ENCODE data around the gene GID4. TPM values are rescaled to one million over a fixed set of nuclear protein-coding genes. Genes with fewer than 3 reads are reported as not detected.

The GID4 gene
- total and polyA plus RNA-seq, 2 of the 13 experiments (the other 11 are each of a cell fraction or from before 2014, with no cell fraction given): 4.3 to 6.1 TPM

DNA sequence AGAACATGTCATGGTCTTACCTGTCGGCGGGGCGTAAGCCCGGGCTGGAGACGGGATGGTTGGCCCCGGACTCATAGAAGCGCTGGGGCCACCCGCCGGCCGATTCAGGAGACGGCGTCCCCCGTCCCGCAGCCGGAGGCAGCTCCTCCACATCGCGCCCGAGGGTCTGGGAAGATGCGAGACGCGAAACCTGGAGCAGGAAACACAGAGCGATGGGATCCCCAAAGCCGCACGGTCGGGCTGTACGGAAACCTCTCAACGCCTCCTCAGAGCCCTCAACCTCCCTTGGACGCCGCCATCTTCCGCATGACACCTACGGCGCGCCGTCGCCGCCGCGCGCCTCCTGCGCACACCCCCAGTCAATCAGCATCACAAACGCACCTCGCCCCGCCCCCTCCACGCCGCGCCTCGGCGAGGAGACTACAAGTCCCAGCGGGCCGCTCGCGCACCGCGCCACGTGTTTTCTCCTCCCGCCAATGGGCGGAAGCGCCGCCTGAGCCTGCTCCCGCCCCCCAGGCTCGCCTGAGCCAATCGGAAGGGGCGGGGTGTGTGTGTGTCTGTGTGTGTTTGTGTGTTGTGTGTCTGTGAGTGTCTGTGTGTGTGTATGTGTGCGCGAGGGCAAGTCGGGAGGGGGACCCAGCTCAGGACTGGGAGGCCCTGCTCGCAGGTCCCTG, at the start of gene GID4, which contains the start of gene ATPAF2 (continued):
- TF ChIP-seq, protein P1, sequence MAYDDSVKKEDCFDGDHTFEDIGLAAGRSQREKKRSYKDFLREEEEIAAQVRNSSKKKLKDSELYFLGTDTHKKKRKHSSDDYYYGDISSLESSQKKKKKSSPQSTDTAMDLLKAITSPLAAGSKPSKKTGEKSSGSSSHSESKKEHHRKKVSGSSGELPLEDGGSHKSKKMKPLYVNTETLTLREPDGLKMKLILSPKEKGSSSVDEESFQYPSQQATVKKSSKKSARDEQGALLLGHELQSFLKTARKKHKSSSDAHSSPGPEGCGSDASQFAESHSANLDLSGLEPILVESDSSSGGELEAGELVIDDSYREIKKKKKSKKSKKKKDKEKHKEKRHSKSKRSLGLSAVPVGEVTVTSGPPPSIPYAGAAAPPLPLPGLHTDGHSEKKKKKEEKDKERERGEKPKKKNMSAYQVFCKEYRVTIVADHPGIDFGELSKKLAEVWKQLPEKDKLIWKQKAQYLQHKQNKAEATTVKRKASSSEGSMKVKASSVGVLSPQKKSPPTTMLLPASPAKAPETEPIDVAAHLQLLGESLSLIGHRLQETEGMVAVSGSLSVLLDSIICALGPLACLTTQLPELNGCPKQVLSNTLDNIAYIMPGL (CRISPR knock-in tag; IDR thresholded peaks at IDR 0.05; ENCODE audit: borderline replicate concordance in 1 of 2, low read depth in 1 of 2): peak; percentile 47 to 55; a peak in 2 of 4 replicates
- no peak for TF ChIP-seq ZNF7 (CRISPR knock-in tag; IDR thresholded peaks at IDR 0.05)
- TF ChIP-seq ZNF562 (CRISPR knock-in tag; IDR thresholded peaks at IDR 0.05; ENCODE audit: borderline replicate concordance): no peak
- TF ChIP-seq SALL1 (CRISPR knock-in tag; IDR thresholded peaks at IDR 0.05): peak; percentile 75
- TF ChIP-seq, protein P2, sequence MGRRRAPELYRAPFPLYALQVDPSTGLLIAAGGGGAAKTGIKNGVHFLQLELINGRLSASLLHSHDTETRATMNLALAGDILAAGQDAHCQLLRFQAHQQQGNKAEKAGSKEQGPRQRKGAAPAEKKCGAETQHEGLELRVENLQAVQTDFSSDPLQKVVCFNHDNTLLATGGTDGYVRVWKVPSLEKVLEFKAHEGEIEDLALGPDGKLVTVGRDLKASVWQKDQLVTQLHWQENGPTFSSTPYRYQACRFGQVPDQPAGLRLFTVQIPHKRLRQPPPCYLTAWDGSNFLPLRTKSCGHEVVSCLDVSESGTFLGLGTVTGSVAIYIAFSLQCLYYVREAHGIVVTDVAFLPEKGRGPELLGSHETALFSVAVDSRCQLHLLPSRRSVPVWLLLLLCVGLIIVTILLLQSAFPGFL (CRISPR knock-in tag; IDR thresholded peaks at IDR 0.05): no peak
- TF ChIP-seq RBM39 (IDR thresholded peaks at IDR 0.05; ENCODE audit: low read depth, low read length, poor library complexity, severe bottlenecking): no peak
- TF ChIP-seq ZNF709 (CRISPR knock-in tag; IDR thresholded peaks at IDR 0.05): no peak
- peak; percentile 53 for TF ChIP-seq KDM3A (CRISPR knock-in tag; IDR thresholded peaks at IDR 0.05; ENCODE audit: low read depth)
- no peak for TF ChIP-seq SIX4 (CRISPR knock-in tag; IDR thresholded peaks at IDR 0.05)
- peak; percentile 42; the same call in 1 of the 2 replicates for TF ChIP-seq NCOR1 (IDR thresholded peaks at IDR 0.05; ENCODE audit: borderline replicate concordance, low read length)
- TF ChIP-seq, protein P3, sequence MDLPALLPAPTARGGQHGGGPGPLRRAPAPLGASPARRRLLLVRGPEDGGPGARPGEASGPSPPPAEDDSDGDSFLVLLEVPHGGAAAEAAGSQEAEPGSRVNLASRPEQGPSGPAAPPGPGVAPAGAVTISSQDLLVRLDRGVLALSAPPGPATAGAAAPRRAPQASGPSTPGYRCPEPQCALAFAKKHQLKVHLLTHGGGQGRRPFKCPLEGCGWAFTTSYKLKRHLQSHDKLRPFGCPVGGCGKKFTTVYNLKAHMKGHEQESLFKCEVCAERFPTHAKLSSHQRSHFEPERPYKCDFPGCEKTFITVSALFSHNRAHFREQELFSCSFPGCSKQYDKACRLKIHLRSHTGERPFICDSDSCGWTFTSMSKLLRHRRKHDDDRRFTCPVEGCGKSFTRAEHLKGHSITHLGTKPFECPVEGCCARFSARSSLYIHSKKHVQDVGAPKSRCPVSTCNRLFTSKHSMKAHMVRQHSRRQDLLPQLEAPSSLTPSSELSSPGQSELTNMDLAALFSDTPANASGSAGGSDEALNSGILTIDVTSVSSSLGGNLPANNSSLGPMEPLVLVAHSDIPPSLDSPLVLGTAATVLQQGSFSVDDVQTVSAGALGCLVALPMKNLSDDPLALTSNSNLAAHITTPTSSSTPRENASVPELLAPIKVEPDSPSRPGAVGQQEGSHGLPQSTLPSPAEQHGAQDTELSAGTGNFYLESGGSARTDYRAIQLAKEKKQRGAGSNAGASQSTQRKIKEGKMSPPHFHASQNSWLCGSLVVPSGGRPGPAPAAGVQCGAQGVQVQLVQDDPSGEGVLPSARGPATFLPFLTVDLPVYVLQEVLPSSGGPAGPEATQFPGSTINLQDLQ (CRISPR knock-in tag; IDR thresholded peaks at IDR 0.05): no peak
- TF ChIP-seq, protein P4, sequence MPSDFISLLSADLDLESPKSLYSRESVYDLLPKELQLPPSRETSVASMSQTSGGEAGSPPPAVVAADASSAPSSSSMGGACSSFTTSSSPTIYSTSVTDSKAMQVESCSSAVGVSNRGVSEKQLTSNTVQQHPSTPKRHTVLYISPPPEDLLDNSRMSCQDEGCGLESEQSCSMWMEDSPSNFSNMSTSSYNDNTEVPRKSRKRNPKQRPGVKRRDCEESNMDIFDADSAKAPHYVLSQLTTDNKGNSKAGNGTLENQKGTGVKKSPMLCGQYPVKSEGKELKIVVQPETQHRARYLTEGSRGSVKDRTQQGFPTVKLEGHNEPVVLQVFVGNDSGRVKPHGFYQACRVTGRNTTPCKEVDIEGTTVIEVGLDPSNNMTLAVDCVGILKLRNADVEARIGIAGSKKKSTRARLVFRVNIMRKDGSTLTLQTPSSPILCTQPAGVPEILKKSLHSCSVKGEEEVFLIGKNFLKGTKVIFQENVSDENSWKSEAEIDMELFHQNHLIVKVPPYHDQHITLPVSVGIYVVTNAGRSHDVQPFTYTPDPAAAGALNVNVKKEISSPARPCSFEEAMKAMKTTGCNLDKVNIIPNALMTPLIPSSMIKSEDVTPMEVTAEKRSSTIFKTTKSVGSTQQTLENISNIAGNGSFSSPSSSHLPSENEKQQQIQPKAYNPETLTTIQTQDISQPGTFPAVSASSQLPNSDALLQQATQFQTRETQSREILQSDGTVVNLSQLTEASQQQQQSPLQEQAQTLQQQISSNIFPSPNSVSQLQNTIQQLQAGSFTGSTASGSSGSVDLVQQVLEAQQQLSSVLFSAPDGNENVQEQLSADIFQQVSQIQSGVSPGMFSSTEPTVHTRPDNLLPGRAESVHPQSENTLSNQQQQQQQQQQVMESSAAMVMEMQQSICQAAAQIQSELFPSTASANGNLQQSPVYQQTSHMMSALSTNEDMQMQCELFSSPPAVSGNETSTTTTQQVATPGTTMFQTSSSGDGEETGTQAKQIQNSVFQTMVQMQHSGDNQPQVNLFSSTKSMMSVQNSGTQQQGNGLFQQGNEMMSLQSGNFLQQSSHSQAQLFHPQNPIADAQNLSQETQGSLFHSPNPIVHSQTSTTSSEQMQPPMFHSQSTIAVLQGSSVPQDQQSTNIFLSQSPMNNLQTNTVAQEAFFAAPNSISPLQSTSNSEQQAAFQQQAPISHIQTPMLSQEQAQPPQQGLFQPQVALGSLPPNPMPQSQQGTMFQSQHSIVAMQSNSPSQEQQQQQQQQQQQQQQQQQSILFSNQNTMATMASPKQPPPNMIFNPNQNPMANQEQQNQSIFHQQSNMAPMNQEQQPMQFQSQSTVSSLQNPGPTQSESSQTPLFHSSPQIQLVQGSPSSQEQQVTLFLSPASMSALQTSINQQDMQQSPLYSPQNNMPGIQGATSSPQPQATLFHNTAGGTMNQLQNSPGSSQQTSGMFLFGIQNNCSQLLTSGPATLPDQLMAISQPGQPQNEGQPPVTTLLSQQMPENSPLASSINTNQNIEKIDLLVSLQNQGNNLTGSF (CRISPR knock-in tag; IDR thresholded peaks at IDR 0.05): no peak
- TF ChIP-seq, protein P5, sequence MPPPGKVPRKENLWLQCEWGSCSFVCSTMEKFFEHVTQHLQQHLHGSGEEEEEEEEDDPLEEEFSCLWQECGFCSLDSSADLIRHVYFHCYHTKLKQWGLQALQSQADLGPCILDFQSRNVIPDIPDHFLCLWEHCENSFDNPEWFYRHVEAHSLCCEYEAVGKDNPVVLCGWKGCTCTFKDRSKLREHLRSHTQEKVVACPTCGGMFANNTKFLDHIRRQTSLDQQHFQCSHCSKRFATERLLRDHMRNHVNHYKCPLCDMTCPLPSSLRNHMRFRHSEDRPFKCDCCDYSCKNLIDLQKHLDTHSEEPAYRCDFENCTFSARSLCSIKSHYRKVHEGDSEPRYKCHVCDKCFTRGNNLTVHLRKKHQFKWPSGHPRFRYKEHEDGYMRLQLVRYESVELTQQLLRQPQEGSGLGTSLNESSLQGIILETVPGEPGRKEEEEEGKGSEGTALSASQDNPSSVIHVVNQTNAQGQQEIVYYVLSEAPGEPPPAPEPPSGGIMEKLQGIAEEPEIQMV (CRISPR knock-in tag; IDR thresholded peaks at IDR 0.05; ENCODE audit: low read depth): no peak
- TF ChIP-seq NONO (IDR thresholded peaks at IDR 0.05): no peak
- TF ChIP-seq NONO (CRISPR knock-in tag; conservative IDR thresholded peaks at IDR 0.05): peak; percentile 84

All from HepG2 (cell line).